PC-3 (cell line): ENCODE results near the gene CALN1.
"Not testable (repeated sequence)": the region's sequence is repeated elsewhere in the genome, so short reads cannot be mapped to it uniquely, and the experiment has no call there.

Source experiments
- CTCF ChIP-seq: fragments of 300-600 bp; sonication (generic); conservative IDR thresholded peaks from 2 replicates; pipeline ENCODE4 v1.5.1; 2017; ENCODE audit warnings: antibody characterized with exemption, low read depth, mild to moderate bottlenecking, low read length
- EZH2 ChIP-seq: fragments of 300-600 bp; sonication (generic); IDR thresholded peaks from one replicate; pipeline ENCODE4 v1.6.1; 2017; ENCODE audit warnings: antibody characterized with exemption, mild to moderate bottlenecking, low read length; ENCODE audit not compliant: unreplicated experiment
- EZH2phosphoT487 ChIP-seq: fragments of 300-600 bp; sonication (generic); IDR thresholded peaks from 2 replicates; pipeline ENCODE4 v1.6.1; 2018; ENCODE audit warnings: mild to moderate bottlenecking, antibody characterized with exemption, low read length, borderline replicate concordance

GRCh38 chr7:72209006-72209405 is 203.1 kb downstream of the CALN1 start:
- not testable (repeated sequence) for TF ChIP-seq CTCF, EZH2phosphoT487, EZH2
